Panc1 (cell line): ENCODE measurements around the gene SZT2. TPM values are rescaled to one million over a fixed set of nuclear protein-coding genes. Genes with fewer than 3 reads are reported as not detected.

Source experiments
- ATAC-seq: fragments of 200-7000 bp; cut with Tn5 transposase; 2 replicates; pipeline ENCODE4 v1.9.1; 2020; ENCODE audit warnings: mild to moderate bottlenecking, moderate library complexity
- BruUV-seq: library from RNA; stranded (reverse); fragments of 400-500 nt; replicated peaks from 2 replicates; lab custom pipeline; 2021; lab: Mats Ljungman, UMichigan
- CTCF ChIA-PET: fragments of 300-600 bp; sonication (Branson Sonifier 250); formaldehyde crosslinking; loops from one replicate; lab custom pipeline; 2022; ENCODE audit warnings: antibody characterized with exemption; lab: Charles Lee
- POLR2A ChIA-PET: fragments of 300-600 bp; sonication (Branson Sonifier 250); formaldehyde crosslinking; loops from one replicate; lab custom pipeline; 2022; ENCODE audit warnings: antibody characterized with exemption; lab: Charles Lee
- DNase-seq: peaks from one replicate; pipeline ENCODE4 v3.0.0-alpha.2; 2010; ENCODE audit warnings: low read depth, low spot score
- H3K27ac ChIP-seq: 2 replicates; pipeline ENCODE4 v1.5.1; 2011; ENCODE audit warnings: mild to moderate bottlenecking, low read length, inconsistent platforms
- H3K27me3 ChIP-seq: fragments of 200-500 bp; sonication (Bioruptor generic); 2 replicates; pipeline ENCODE4 v1.6.0; 2014; ENCODE audit warnings: low read length, inconsistent platforms; ENCODE audit not compliant: control insufficient read depth, insufficient read depth
- H3K36me3 ChIP-seq: fragments of 200-500 bp; sonication (Bioruptor generic); 2 replicates; pipeline ENCODE4 v1.5.1; 2014; ENCODE audit warnings: inconsistent platforms, mild to moderate bottlenecking, low read length, moderate library complexity; ENCODE audit not compliant: control insufficient read depth, insufficient read depth
- H3K4me1 ChIP-seq: 2 replicates; pipeline ENCODE4 v1.5.1; 2011; ENCODE audit warnings: inconsistent platforms, mild to moderate bottlenecking, low read length, moderate library complexity; ENCODE audit not compliant: control insufficient read depth, insufficient read depth
- H3K4me3 ChIP-seq, 2 experiments: 2 replicates each; pipeline ENCODE4 v1.5.1; 2011 to 2012; ENCODE audit warnings: low read depth in 2 of 2, low read length in 2 of 2, mild to moderate bottlenecking in 2 of 2, inconsistent platforms in 1 of 2, moderate library complexity in 1 of 2
- H3K9me3 ChIP-seq: fragments of 200-500 bp; sonication (Bioruptor generic); 2 replicates; pipeline ENCODE4 v1.5.1; 2014; ENCODE audit warnings: low read depth, mild to moderate bottlenecking, inconsistent platforms, low read length, moderate library complexity; ENCODE audit not compliant: control insufficient read depth, insufficient read depth
- POLR2AphosphoS5 ChIP-seq: IDR thresholded peaks from 2 replicates; pipeline ENCODE4 v1.6.1; 2012; ENCODE audit warnings: mild to moderate bottlenecking, low read depth, low read length, moderate library complexity
- SIN3A ChIP-seq: IDR thresholded peaks from 2 replicates; pipeline ENCODE4 v1.6.1; 2012; ENCODE audit warnings: low read depth, mild to moderate bottlenecking, low read length, moderate library complexity, borderline replicate concordance; ENCODE audit not compliant: insufficient read depth
- TCF7L2 ChIP-seq: IDR thresholded peaks from 2 replicates; pipeline ENCODE4 v1.6.1; 2011; ENCODE audit warnings: mild to moderate bottlenecking, low read depth, low read length, inconsistent platforms
- in situ Hi-C: cut with HindIII; loops from 2 replicates; pipeline ENCODE4 v1.10.0; 2016; ENCODE audit warnings: low sequenced_read_pairs, low pct_unique_long_range_greater_than_20kb
- intact Hi-C: fragments of 100-400 bp; cut with micrococcal nuclease; formaldehyde crosslinking; loops from one replicate; pipeline ENCODE4 v1.10.0; 2022; ENCODE audit not compliant: unreplicated experiment
- total RNA-seq: library from RNA; stranded (reverse); gene quantifications from one replicate; pipeline ENCODE4 v1.2.1, GENCODE V29; 2021; ENCODE audit not compliant: unreplicated experiment
- TF ChIP-seq, protein P1 (sequence below): fragments of 450-650 bp; IDR thresholded peaks from 2 replicates; pipeline ENCODE4 v1.5.1; 2017; ENCODE audit warnings: mild to moderate bottlenecking
- TF ChIP-seq, protein P2 (sequence below), 2 experiments: IDR thresholded peaks; 2 replicates each; pipeline ENCODE4 v1.6.1; 2011 to 2012; ENCODE audit warnings: low read depth in 2 of 2, control low read depth in 1 of 2, low read length in 1 of 2, mild to moderate bottlenecking in 1 of 2, moderate library complexity in 1 of 2; ENCODE audit not compliant: insufficient read depth in 1 of 2

Gene SZT2
- total RNA-seq, 1 experiment from 2014 or later: 40.2 TPM

DNA sequence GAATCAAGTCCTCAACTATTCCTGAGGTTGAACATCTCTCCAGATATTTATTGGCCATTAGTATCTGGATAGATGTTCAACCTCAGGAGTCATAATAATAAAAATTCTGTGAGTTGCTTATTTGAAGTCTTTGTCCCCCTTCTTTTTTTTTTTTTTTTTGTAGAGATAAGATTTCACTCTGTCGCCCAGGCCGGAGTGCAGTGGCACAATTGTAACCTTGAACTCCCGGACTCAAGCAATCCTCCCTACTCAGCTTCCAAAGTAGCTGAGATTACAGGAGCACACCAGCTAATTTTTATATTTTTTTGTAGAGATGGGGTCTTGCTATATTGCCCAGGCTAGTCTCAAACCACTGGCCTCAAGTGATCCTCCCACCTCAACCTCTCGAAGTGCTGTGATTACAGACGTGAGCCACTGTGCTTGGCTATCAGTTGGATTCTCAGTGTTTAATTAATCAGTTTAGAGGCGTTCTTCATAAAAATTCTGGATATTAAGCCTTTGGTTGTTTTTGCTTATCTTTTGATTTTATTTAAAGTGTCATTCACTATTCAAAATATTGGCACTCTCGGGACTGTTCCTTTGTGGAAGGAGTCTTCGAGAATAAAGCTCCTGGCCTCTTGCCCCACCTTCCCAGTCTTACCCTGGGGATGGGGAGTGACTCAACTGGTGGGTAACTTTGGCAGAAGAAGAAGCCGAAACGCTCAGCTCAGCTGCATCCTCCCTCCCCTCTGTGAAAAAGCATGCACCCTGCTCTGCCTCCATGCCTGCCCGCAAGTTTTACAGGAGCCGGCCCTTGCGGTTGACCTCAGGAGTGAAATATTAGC is 75.2 kb downstream of the SZT2 start:
- ChIA-PET CTCF (no interaction called here), POLR2A (interaction anchor here (0.5 kb wide), 1 partner anchor 17 kb away, joined by 8 read pairs; no protein-coding TSS in a partner anchor)
- in situ Hi-C loops: no loop called here
- Histone ChIP-seq H3K27ac (no peak overlapping the region), H3K27me3 (no peaks in the 10 kb centered on the region), H3K9me3 (no peaks in the 10 kb centered on the region), H3K4me1 (no peaks in the 10 kb centered on the region), H3K4me3 (no peak overlapping the region), H3K36me3 (no peaks in the 10 kb centered on the region)
- no TSS peak for BruUV-seq
- TF ChIP-seq TCF7L2 (no peak), POLR2AphosphoS5 (no peak), SIN3A (no peak)
- TF ChIP-seq, protein P1, sequence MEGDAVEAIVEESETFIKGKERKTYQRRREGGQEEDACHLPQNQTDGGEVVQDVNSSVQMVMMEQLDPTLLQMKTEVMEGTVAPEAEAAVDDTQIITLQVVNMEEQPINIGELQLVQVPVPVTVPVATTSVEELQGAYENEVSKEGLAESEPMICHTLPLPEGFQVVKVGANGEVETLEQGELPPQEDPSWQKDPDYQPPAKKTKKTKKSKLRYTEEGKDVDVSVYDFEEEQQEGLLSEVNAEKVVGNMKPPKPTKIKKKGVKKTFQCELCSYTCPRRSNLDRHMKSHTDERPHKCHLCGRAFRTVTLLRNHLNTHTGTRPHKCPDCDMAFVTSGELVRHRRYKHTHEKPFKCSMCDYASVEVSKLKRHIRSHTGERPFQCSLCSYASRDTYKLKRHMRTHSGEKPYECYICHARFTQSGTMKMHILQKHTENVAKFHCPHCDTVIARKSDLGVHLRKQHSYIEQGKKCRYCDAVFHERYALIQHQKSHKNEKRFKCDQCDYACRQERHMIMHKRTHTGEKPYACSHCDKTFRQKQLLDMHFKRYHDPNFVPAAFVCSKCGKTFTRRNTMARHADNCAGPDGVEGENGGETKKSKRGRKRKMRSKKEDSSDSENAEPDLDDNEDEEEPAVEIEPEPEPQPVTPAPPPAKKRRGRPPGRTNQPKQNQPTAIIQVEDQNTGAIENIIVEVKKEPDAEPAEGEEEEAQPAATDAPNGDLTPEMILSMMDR: no peak
- TF ChIP-seq, protein P2, sequence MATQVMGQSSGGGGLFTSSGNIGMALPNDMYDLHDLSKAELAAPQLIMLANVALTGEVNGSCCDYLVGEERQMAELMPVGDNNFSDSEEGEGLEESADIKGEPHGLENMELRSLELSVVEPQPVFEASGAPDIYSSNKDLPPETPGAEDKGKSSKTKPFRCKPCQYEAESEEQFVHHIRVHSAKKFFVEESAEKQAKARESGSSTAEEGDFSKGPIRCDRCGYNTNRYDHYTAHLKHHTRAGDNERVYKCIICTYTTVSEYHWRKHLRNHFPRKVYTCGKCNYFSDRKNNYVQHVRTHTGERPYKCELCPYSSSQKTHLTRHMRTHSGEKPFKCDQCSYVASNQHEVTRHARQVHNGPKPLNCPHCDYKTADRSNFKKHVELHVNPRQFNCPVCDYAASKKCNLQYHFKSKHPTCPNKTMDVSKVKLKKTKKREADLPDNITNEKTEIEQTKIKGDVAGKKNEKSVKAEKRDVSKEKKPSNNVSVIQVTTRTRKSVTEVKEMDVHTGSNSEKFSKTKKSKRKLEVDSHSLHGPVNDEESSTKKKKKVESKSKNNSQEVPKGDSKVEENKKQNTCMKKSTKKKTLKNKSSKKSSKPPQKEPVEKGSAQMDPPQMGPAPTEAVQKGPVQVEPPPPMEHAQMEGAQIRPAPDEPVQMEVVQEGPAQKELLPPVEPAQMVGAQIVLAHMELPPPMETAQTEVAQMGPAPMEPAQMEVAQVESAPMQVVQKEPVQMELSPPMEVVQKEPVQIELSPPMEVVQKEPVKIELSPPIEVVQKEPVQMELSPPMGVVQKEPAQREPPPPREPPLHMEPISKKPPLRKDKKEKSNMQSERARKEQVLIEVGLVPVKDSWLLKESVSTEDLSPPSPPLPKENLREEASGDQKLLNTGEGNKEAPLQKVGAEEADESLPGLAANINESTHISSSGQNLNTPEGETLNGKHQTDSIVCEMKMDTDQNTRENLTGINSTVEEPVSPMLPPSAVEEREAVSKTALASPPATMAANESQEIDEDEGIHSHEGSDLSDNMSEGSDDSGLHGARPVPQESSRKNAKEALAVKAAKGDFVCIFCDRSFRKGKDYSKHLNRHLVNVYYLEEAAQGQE (IDR thresholded peaks at IDR 0.05; ENCODE audit: insufficient read depth in 1 of 2, low read depth in 2 of 2, low read length in 1 of 2): no peak
- no peak for ATAC-seq
- intact Hi-C loops: no loop called here
- DNase-seq: no peak

DNA sequence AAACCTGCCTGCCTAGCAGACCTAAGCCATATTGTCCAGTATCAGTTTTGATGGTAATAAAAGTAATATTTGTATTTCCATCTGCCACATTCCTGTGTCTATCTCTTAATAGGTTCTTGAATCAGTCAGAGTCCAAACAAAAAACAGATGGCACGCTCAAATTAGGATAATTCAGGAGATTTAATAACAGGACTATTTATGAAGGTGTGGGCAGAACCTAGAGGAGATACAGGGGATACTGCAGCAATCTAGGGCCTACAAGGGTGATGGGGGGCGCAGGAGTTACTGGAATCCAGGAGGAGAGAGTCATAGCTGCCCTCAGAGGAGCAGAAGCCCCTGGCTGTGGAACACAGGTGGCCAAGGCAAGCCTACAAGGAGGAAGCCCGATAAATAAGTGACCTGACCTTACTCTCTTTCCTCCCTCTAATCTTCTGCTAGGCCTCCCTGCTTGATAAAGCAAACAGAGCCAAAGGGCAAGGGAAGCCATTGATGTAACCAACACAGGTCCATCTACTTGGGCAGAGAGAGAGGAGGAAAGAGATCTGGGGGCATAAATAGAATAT is 75.9 kb downstream of the SZT2 start:
- H3K4me1 ChIP-seq: no peaks in the 10 kb centered on the region
- BruUV-seq: no TSS peak
- in situ Hi-C loops (no loop called here), intact Hi-C loops (no loop called here)
- no peaks in the 10 kb centered on the region for H3K9me3 ChIP-seq
- ChIA-PET CTCF (no interaction called here), POLR2A (no interaction called here)
- ATAC-seq: no peak
- H3K27ac ChIP-seq: no peak overlapping the region
- H3K36me3 ChIP-seq: no peaks in the 10 kb centered on the region
- TF ChIP-seq, protein P1: no peak
- TF ChIP-seq POLR2AphosphoS5: no peak
- no peak for TF ChIP-seq TCF7L2
- TF ChIP-seq, protein P2 (IDR thresholded peaks at IDR 0.05; ENCODE audit: insufficient read depth in 1 of 2, low read depth in 2 of 2, low read length in 1 of 2): no peak
- no peak for TF ChIP-seq SIN3A
- no peak for DNase-seq
- H3K4me3 ChIP-seq: no peak overlapping the region
- no peaks in the 10 kb centered on the region for H3K27me3 ChIP-seq
